Left lobe of liver (tissue), 2 donors: ENCODE data around the gene PELI1. TPM values are rescaled to one million over a fixed set of nuclear protein-coding genes. Genes with fewer than 3 reads are reported as not detected.

Experiments used
- ATAC-seq: fragments of 200-7000 bp; cut with Tn5 transposase; one replicate; pipeline ENCODE4 v1.9.1; 2020; ENCODE audit warnings: mild to moderate bottlenecking, moderate library complexity
- DNase-seq: peaks from one replicate; pipeline ENCODE4 v3.0.0-alpha.2; 2020; ENCODE audit warnings: low spot score
- total RNA-seq: library from RNA; stranded (reverse); gene quantifications from one replicate; pipeline ENCODE4 v1.2.1, GENCODE V29; 2021
- donor health status: DM: no; HTN: no; CAD: no; lungs with moderate emphysema.
- donor health status: DM: no; HTN: yes; CAD: no.

The PELI1 gene
- total RNA-seq, 1 donor from 2014 or later: 6.3 TPM

- ATAC-seq (no peak), DNase-seq (no peak)
Observed at GRCh38 chr2:64162516-64162915, 18.3 kb upstream of the PELI1 start.

GRCh38 chr2:64157792-64158191 lies 13.6 kb upstream of the PELI1 start:
- ATAC-seq (peak; percentile 77), DNase-seq (peak; percentile 81)

GRCh38 chr2:64153811-64154210 lies 9.6 kb upstream of the PELI1 start:
- no peak for ATAC-seq
- no peak for DNase-seq

GRCh38 chr2:64151476-64151875 lies 7.3 kb upstream of the PELI1 start:
- DNase-seq: no peak
- ATAC-seq: no peak

GRCh38 chr2:64145714-64146113 lies 1.5 kb upstream of the PELI1 start:
- DNase-seq (no peak), ATAC-seq (no peak)

GRCh38 chr2:64145119-64145518 lies 899 bp upstream of the PELI1 start:
- no peak for ATAC-seq
- DNase-seq: no peak

GRCh38 chr2:64143169-64144056 lies 807 bp downstream of the PELI1 start:
- DNase-seq: no peak
- ATAC-seq: peak; percentile 59

GRCh38 chr2:64142741-64143168 lies 1.5 kb downstream of the PELI1 start:
- ATAC-seq (no peak), DNase-seq (no peak)

GRCh38 chr2:64141674-64142405 lies 2.4 kb downstream of the PELI1 start:
- ATAC-seq (no peak), DNase-seq (no peak)

- ATAC-seq (no peak), DNase-seq (no peak)
Observed at GRCh38 chr2:64140665-64141200, 3.5 kb downstream of the PELI1 start.

- ATAC-seq (no peak), DNase-seq (no peak)
Observed at GRCh38 chr2:64139956-64140355, 4.3 kb downstream of the PELI1 start.

- no peak for ATAC-seq
- DNase-seq: no peak
Observed at GRCh38 chr2:64137996-64138395, 6.2 kb downstream of the PELI1 start.

GRCh38 chr2:64137567-64137966 lies 6.7 kb downstream of the PELI1 start:
- no peak for DNase-seq
- no peak for ATAC-seq

GRCh38 chr2:64135421-64135820 lies 8.8 kb downstream of the PELI1 start:
- DNase-seq (no peak), ATAC-seq (no peak)

- ATAC-seq: no peak
- DNase-seq: no peak
Observed at GRCh38 chr2:64134813-64135212, 9.4 kb downstream of the PELI1 start.

GRCh38 chr2:64133828-64134227 lies 10.4 kb downstream of the PELI1 start:
- ATAC-seq (no peak), DNase-seq (no peak)

GRCh38 chr2:64133354-64133753 lies 10.9 kb downstream of the PELI1 start:
- ATAC-seq: no peak

GRCh38 chr2:64130333-64130732 lies 13.9 kb downstream of the PELI1 start:
- no peak for DNase-seq
- no peak for ATAC-seq

More at GRCh38 chr2:64133354-64133753, 10.9 kb downstream of the PELI1 start:
- DNase-seq: no peak

- DNase-seq (no peak), ATAC-seq (no peak)
Observed at GRCh38 chr2:64128943-64129391, 15.3 kb downstream of the PELI1 start.

GRCh38 chr2:64128406-64128805 lies 15.8 kb downstream of the PELI1 start:
- DNase-seq: no peak

GRCh38 chr2:64127119-64127518 lies 17.1 kb downstream of the PELI1 start:
- DNase-seq (no peak), ATAC-seq (no peak)

More at GRCh38 chr2:64128406-64128805, 15.8 kb downstream of the PELI1 start:
- no peak for ATAC-seq

GRCh38 chr2:64126601-64127000 lies 17.6 kb downstream of the PELI1 start:
- ATAC-seq (no peak), DNase-seq (no peak)
